WTC11 (cell line): ENCODE data around the gene LCMT2. TPM values are rescaled to one million over a fixed set of nuclear protein-coding genes. Genes with fewer than 3 reads are reported as not detected.

Source experiments
- ATAC-seq: fragments of 200-7000 bp; cut with Tn5 transposase; 2 replicates; pipeline ENCODE4 v1.10.0; 2021; ENCODE audit warnings: mild to moderate bottlenecking, moderate library complexity
- CTCF ChIA-PET: fragments of 300-600 bp; sonication (Branson Sonifier 250); formaldehyde crosslinking; loops from one replicate; lab custom pipeline; 2021; ENCODE audit warnings: antibody characterized with exemption; lab: Charles Lee
- POLR2A ChIA-PET: fragments of 350-600 bp; sonication (Branson Sonifier 250); formaldehyde crosslinking; loops from one replicate; lab custom pipeline; 2021; ENCODE audit warnings: antibody characterized with exemption; lab: Charles Lee
- DNase-seq: peaks from one replicate; pipeline ENCODE4 v3.0.0; 2021; ENCODE audit warnings: low spot score
- H3K27ac Mint-ChIP-seq: 2 replicates; pipeline ENCODE4 v1.8.0; 2021; ENCODE audit warnings: mixed read lengths
- H3K27me3 Mint-ChIP-seq: 2 replicates; pipeline ENCODE4 v1.8.0; 2021; ENCODE audit warnings: low read depth, mild to moderate bottlenecking, moderate library complexity, mixed read lengths
- H3K36me3 Mint-ChIP-seq: 2 replicates; pipeline ENCODE4 v1.8.0; 2021; ENCODE audit warnings: mixed read lengths
- H3K4me1 Mint-ChIP-seq: 2 replicates; pipeline ENCODE4 v1.8.0; 2022; ENCODE audit warnings: mixed read lengths
- H3K4me3 Mint-ChIP-seq: 2 replicates; pipeline ENCODE4 v1.8.0; 2021; ENCODE audit warnings: mild to moderate bottlenecking, moderate library complexity, mixed read lengths
- H3K9me3 Mint-ChIP-seq: 2 replicates; pipeline ENCODE4 v1.8.0; 2021; ENCODE audit warnings: mixed read lengths
- E2F1 ChIP-seq: sonication (generic); formaldehyde crosslinking; IDR thresholded peaks from 2 replicates; pipeline ENCODE4 v1.8.0; 2022; ENCODE audit warnings: mild to moderate bottlenecking, missing genetic modification reagents
- ESRRA ChIP-seq: sonication (generic); formaldehyde crosslinking; IDR thresholded peaks from 2 replicates; pipeline ENCODE4 v1.8.1; 2022; ENCODE audit warnings: mild to moderate bottlenecking, missing genetic modification reagents, borderline replicate concordance
- FOXP4 ChIP-seq: sonication (generic); formaldehyde crosslinking; IDR thresholded peaks from 2 replicates; pipeline ENCODE4 v1.8.0; 2022; ENCODE audit warnings: mild to moderate bottlenecking, missing genetic modification reagents
- GRHL2 ChIP-seq: fragments of 250-450 bp; sonication (Bioruptor Pico); IDR thresholded peaks from 2 replicates; pipeline ENCODE4 v1.8.0; 2022; ENCODE audit warnings: mild to moderate bottlenecking, moderate library complexity; ENCODE audit not compliant: insufficient replicate concordance, severe bottlenecking
- IRF1 ChIP-seq: sonication (generic); formaldehyde crosslinking; IDR thresholded peaks from 2 replicates; pipeline ENCODE4 v1.8.0; 2023; ENCODE audit warnings: missing genetic modification reagents
- OVOL2 ChIP-seq: fragments of 250-450 bp; sonication (Bioruptor Pico); IDR thresholded peaks from 2 replicates; pipeline ENCODE4 v1.9.0; 2021; ENCODE audit warnings: mild to moderate bottlenecking, borderline replicate concordance
- PREB ChIP-seq: sonication (generic); formaldehyde crosslinking; IDR thresholded peaks from 2 replicates; pipeline ENCODE4 v1.8.1; 2022; ENCODE audit warnings: mild to moderate bottlenecking, missing genetic modification reagents, moderate library complexity, borderline replicate concordance
- SP1 ChIP-seq: sonication (generic); formaldehyde crosslinking; conservative IDR thresholded peaks from 2 replicates; pipeline ENCODE4 v1.8.1; 2022; ENCODE audit warnings: missing genetic modification reagents
- ZBTB21 ChIP-seq: sonication (generic); formaldehyde crosslinking; IDR thresholded peaks from 2 replicates; pipeline ENCODE4 v1.8.1; 2023; ENCODE audit warnings: mild to moderate bottlenecking, missing genetic modification reagents, borderline replicate concordance
- ZMAT4 ChIP-seq: fragments of 250-450 bp; sonication (Bioruptor Pico); IDR thresholded peaks from 2 replicates; pipeline ENCODE4 v1.9.0; 2021; ENCODE audit warnings: mild to moderate bottlenecking
- ZNF263 ChIP-seq: sonication (generic); formaldehyde crosslinking; IDR thresholded peaks from 2 replicates; pipeline ENCODE4 v1.8.1; 2022; ENCODE audit warnings: low read depth, mild to moderate bottlenecking, moderate library complexity, missing genetic modification reagents
- ZNF281 ChIP-seq: sonication (generic); formaldehyde crosslinking; IDR thresholded peaks from 2 replicates; pipeline ENCODE4 v1.8.0; 2023; ENCODE audit warnings: mild to moderate bottlenecking, missing genetic modification reagents
- ZNF416 ChIP-seq: fragments of 250-450 bp; sonication (Bioruptor Pico); IDR thresholded peaks from 2 replicates; pipeline ENCODE4 v1.9.0; 2021; ENCODE audit warnings: mild to moderate bottlenecking, inconsistent platforms
- total RNA-seq: library from RNA; stranded (reverse); gene quantifications from 3 replicates; pipeline ENCODE4 v1.2.3, GENCODE V29; 2021
- TF ChIP-seq, protein P1 (sequence below): sonication (generic); formaldehyde crosslinking; IDR thresholded peaks from 2 replicates; pipeline ENCODE4 v1.8.1; 2022; ENCODE audit warnings: missing genetic modification reagents, borderline replicate concordance
- TF ChIP-seq, protein P2 (sequence below): sonication (generic); formaldehyde crosslinking; conservative IDR thresholded peaks from 2 replicates; pipeline ENCODE4 v1.8.1; 2023; ENCODE audit warnings: mild to moderate bottlenecking, low read depth, missing genetic modification reagents, moderate library complexity

Gene LCMT2
- total RNA-seq, 1 experiment from 2014 or later: 7.6 TPM

- Mint-ChIP-seq H3K4me3 (no peak overlapping the region), H3K4me1 (0 out of 2 replicates have a peak, but pooled peaks cover 3% of the 10 kb centered on the region), H3K9me3 (no peaks in the 10 kb centered on the region), H3K27ac (no peak overlapping the region), H3K36me3 (no peaks in the 10 kb centered on the region), H3K27me3 (peaks cover 14% of the 10 kb centered on the region)
- ChIA-PET CTCF (interaction anchor here (1.0 kb wide), 1 partner anchor 203 kb away, joined by 3 read pairs; no protein-coding TSS in a partner anchor), POLR2A (no interaction called here)
- TF ChIP-seq GRHL2 (CRISPR knock-in tag) (no peak), ZBTB21 (no peak), OVOL2 (no peak), PREB (no peak), ZNF263 (no peak), ZNF416 (CRISPR knock-in tag) (no peak), E2F1 (CRISPR knock-in tag) (no peak), FOXP4 (CRISPR knock-in tag) (no peak)
- TF ChIP-seq, protein P1, sequence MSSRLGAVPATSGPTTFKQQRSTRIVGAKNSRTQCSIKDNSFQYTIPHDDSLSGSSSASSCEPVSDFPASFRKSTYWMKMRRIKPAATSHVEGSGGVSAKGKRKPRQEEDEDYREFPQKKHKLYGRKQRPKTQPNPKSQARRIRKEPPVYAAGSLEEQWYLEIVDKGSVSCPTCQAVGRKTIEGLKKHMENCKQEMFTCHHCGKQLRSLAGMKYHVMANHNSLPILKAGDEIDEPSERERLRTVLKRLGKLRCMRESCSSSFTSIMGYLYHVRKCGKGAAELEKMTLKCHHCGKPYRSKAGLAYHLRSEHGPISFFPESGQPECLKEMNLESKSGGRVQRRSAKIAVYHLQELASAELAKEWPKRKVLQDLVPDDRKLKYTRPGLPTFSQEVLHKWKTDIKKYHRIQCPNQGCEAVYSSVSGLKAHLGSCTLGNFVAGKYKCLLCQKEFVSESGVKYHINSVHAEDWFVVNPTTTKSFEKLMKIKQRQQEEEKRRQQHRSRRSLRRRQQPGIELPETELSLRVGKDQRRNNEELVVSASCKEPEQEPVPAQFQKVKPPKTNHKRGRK (CRISPR knock-in tag): no peak
- TF ChIP-seq, protein P2, sequence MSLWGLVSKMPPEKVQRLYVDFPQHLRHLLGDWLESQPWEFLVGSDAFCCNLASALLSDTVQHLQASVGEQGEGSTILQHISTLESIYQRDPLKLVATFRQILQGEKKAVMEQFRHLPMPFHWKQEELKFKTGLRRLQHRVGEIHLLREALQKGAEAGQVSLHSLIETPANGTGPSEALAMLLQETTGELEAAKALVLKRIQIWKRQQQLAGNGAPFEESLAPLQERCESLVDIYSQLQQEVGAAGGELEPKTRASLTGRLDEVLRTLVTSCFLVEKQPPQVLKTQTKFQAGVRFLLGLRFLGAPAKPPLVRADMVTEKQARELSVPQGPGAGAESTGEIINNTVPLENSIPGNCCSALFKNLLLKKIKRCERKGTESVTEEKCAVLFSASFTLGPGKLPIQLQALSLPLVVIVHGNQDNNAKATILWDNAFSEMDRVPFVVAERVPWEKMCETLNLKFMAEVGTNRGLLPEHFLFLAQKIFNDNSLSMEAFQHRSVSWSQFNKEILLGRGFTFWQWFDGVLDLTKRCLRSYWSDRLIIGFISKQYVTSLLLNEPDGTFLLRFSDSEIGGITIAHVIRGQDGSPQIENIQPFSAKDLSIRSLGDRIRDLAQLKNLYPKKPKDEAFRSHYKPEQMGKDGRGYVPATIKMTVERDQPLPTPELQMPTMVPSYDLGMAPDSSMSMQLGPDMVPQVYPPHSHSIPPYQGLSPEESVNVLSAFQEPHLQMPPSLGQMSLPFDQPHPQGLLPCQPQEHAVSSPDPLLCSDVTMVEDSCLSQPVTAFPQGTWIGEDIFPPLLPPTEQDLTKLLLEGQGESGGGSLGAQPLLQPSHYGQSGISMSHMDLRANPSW (CRISPR knock-in tag): no peak
- no peak for ATAC-seq
- DNase-seq: no peak
Measured at GRCh38 chr15:43312378-43312777, 18.0 kb downstream of the LCMT2 start.

DNA sequence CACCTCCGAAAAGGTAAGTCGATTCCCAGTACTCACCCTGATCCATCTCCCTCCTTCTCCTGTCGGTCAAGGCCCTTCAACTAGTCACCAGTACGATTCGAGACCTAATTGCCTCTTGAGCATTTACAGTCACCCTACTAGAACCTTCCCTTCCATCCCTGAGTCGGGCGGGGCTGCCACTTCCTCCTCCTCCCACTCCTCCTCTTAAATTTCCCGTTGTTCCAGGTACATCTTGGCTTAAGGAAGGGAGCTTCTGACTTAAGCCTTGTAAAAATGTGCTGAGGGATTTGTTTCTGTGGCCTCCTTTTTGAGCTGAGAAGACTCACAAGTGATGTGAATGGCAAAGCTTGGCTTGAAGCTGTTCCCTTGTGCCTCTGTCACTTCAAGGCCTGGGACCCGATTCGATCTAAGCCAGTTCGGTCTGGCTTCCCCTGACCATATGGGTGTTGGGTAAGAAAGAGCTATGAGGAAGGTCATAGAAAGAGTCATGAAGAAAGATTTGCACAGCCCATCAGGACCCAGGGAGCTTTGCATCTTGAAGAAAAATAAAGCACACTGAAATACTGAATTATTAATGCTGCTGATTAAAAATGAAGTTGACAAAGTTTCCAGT lies 28.1 kb downstream of the LCMT2 start, which contains the start of gene TGM7:
TSS of gene TGM7 (minus strand) at position 51 of the 613 bp plus-strand sequence.
- Mint-ChIP-seq H3K9me3 (no peaks in the 10 kb centered on the region), H3K27me3 (no peaks in the 10 kb centered on the region), H3K4me1 (peaks cover 9% of the 10 kb centered on the region), H3K27ac (no peak within 1 kb of the TSS), H3K4me3 (no peak within 1 kb of the TSS), H3K36me3 (no peaks in the 10 kb centered on the region)
- no peak for DNase-seq
- no peak for ATAC-seq
- ChIA-PET CTCF (interaction anchor here (0.9 to 1.0 kb wide), 2 partner anchors 9 to 83 kb away, joined by 3 read pairs; no protein-coding TSS in a partner anchor), POLR2A (no interaction called here)
- no peak for TF ChIP-seq ESRRA
- no peak for TF ChIP-seq ZMAT4 (CRISPR knock-in tag)
- TF ChIP-seq IRF1: no peak
- TF ChIP-seq PREB: no peak
- no peak for TF ChIP-seq SP1 (CRISPR knock-in tag)
- TF ChIP-seq, protein P2 (CRISPR knock-in tag): no peak
- TF ChIP-seq ZNF263: no peak
- no peak for TF ChIP-seq ZNF281
